ENCODE measurements around the gene MRPL1. TPM values are rescaled to one million over a fixed set of nuclear protein-coding genes. Genes with fewer than 3 reads are reported as not detected.
A peak's percentile ranks its signal among the peaks of the same experiment; 100 is the strongest.
"Not testable (repeated sequence)": the region's sequence is repeated elsewhere in the genome, so short reads cannot be mapped to it uniquely, and the experiment has no call there.

Gene MRPL1
- total RNA-seq, 3 donors from 2014 or later, result 28.3 to 35.0 (median 29.1) TPM

DNA sequence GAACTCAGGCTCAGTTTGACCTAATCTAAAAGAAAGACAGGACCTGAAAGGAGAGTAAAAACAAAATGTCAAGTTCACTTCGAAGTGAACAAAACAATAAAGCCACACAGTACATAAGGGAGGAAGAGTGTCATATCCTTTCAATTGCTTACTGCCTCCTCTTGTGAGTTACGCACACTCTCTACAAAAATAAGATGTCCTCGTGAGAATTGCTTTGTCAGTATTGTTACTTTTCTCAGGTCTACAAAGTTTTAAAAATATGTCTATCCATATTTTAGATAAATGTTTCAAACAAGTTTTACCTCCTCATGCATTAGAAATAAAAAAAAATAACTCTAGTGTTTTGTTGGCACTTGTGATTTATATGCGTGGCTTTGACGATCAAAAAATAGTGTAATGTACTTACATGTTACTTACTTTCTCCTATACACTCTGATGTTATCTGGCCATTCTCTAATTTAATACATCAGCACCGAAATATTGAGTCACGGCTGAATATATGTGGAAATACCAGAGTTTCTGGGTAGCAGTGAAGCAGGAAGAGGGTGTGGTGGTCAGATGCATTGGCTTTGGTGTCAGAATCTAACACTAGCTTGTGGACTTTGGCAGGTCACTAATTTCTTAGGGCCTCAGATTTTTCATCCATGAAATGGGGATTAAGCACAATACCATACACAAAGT, 8.1 kb upstream of the MRPL1 start:
- TF ChIP-seq CTCF (IDR thresholded peaks at IDR 0.05), result no peak
- Histone ChIP-seq H3K4me3 (no peak overlapping the region), H3K9me3 (no peaks in the 10 kb centered on the region), H3K36me3 (ENCODE audit: low read depth) (no peaks in the 10 kb centered on the region), H3K4me1 (ENCODE audit: low read depth) (no peaks in the 10 kb centered on the region)
- peak; percentile 72 for ATAC-seq
- no peak for DNase-seq
- intact Hi-C loops (cut with DNase I, micrococcal nuclease), result no loop called here

GRCh38 chr4:77856152-77856551, 6.5 kb upstream of the MRPL1 start:
- DNase-seq (no peak), ATAC-seq (no peak)
- TF ChIP-seq CTCF (IDR thresholded peaks at IDR 0.05), result no peak
- H3K9me3 ChIP-seq, result no peaks in the 10 kb centered on the region
- no peaks in the 10 kb centered on the region for H3K36me3 ChIP-seq (ENCODE audit: low read depth)
- intact Hi-C loops (cut with DNase I, micrococcal nuclease), result no loop called here
- H3K4me1 ChIP-seq (ENCODE audit: low read depth), result no peaks in the 10 kb centered on the region
- H3K4me3 ChIP-seq, result no peak overlapping the region

DNA sequence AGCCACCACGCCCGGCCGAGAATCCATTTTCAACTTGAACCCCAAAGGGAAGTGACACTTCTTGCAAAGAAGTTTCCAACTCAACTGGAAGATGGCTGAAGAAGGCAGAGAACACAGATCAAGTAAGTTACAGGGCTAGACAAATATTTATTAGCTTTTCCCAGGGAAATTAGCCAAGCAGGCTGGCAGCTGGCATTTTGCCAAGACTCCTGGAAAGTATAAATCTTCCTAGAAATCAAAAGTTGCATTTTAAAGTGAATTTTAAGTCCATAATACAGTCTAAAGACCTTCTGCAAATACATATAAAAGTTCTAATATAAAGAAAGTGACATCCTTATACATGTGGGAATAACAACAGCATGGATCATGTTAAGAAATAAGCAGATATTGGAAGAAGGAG, 3.4 kb upstream of the MRPL1 start:
- TF ChIP-seq CTCF (IDR thresholded peaks at IDR 0.05), result no peak
- DNase-seq (no peak), ATAC-seq (no peak)
- Histone ChIP-seq H3K36me3 (ENCODE audit: low read depth) (no peaks in the 10 kb centered on the region), H3K4me1 (ENCODE audit: low read depth) (peaks cover 9% of the 10 kb centered on the region), H3K4me3 (no peak overlapping the region), H3K9me3 (no peaks in the 10 kb centered on the region)
- intact Hi-C loops (cut with DNase I, micrococcal nuclease), result no loop called here

DNA sequence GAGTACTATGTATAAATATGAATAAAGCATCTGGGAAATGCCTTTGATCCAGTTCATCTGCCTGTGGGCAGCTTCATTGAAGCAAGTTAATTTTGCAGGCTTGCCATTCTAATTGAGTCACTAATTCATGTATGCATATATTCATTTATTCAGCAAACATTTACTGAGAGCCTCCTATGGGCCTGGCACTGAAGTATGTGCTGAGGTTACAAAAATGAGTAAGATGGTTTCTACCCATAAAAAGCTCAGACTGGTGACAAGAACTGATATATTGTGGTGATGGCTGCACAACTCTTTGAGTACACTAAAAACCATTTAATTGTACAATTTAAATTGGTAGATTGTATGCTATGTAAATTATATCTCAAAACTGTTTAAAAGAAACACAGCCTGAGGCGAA, 1.1 kb upstream of the MRPL1 start:
- TF ChIP-seq CTCF (IDR thresholded peaks at IDR 0.05), result no peak
- Histone ChIP-seq H3K9me3 (no peaks in the 10 kb centered on the region), H3K4me1 (ENCODE audit: low read depth) (peaks cover 9% of the 10 kb centered on the region), H3K4me3 (no peak overlapping the region), H3K36me3 (ENCODE audit: low read depth) (no peaks in the 10 kb centered on the region)
- intact Hi-C loops (cut with DNase I, micrococcal nuclease), result no loop called here
- ATAC-seq, result no peak
- DNase-seq, result no peak

DNA sequence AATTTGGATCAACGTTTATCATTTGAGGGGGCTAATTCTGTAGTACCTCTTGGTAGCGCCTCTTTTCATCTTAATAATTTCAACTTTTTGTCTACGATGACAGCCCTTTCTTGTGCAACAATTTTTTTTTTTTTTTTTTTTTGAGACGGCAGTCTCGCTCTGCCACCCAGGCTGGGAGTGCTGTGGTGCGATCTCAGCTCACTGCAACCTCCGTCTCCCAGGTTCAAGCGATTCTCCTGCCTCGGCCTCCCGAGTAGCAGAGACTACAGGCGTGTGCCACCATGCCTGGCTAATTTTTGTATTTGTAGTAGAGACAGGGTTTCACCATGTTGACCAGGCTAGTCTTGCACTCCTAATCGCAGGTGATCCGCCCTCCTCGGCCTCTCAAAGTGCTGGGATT, 711 bp downstream of the MRPL1 start:
- H3K36me3 ChIP-seq (ENCODE audit: low read depth); intact Hi-C loops (cut with DNase I, micrococcal nuclease); H3K9me3 ChIP-seq; ATAC-seq; H3K4me1 ChIP-seq (ENCODE audit: low read depth): not testable (repeated sequence)
- H3K4me3 ChIP-seq, result peak overlapping the region; percentile 45
- peak in 2 of 3 donors; percentile 21 to 36 for DNase-seq

- ATAC-seq (no peak), DNase-seq (no peak)
- intact Hi-C loops (cut with DNase I, micrococcal nuclease), result no loop called here
- no peak overlapping the region for H3K4me3 ChIP-seq
- no peak for TF ChIP-seq CTCF (IDR thresholded peaks at IDR 0.05)
- H3K4me1 ChIP-seq (ENCODE audit: low read depth), result peaks cover 9% of the 10 kb centered on the region
- H3K36me3 ChIP-seq (ENCODE audit: low read depth), result no peaks in the 10 kb centered on the region
- no peaks in the 10 kb centered on the region for H3K9me3 ChIP-seq
Measured at GRCh38 chr4:77865259-77865658, 2.6 kb downstream of the MRPL1 start.
